Gastroesophageal sphincter (tissue), 3 donors: ENCODE results near the gene ZRANB3.

Source experiments
- EP300 ChIP-seq: sonication (generic); formaldehyde crosslinking; IDR thresholded peaks from one replicate; pipeline ENCODE4 v1.6.1; 2017; ENCODE audit warnings: antibody characterized with exemption, mild to moderate bottlenecking
- POLR2A ChIP-seq, 2 donors: fragments of 450-650 bp; IDR thresholded peaks; one replicate each; pipeline ENCODE4 v1.6.1; 2017; ENCODE audit warnings: antibody characterized with exemption in 2 of 2, mild to moderate bottlenecking in 2 of 2, moderate library complexity in 1 of 2
- TF ChIP-seq, protein P1 (sequence below), 4 experiments: fragments of 200-600 bp in 2 of 4; fragments of 450-650 bp in 2 of 4; sonication (generic) in 1 of 4; IDR thresholded peaks; one replicate each; pipeline ENCODE4 v1.5.1; 2017 to 2019; ENCODE audit warnings: antibody characterized with exemption in 4 of 4, mild to moderate bottlenecking in 2 of 4, moderate library complexity in 2 of 4

DNA sequence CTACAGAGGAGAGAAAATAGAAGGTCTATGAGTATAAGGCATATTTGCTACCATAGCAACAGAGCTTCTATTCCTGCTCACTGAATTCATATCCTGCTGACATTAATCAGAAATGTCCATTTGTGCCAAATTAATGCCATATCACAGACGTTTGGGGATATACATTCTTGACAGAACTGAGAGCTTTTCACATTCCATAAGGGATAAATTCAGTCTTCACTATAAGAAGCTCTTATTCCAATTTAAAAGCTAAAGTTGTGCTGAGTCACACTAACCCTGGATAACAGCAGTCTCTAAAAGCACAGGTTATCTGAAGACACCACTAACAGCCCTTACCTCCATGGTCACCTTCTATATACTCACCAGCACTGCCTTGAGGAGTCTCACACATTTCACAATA is 300.9 kb downstream of the ZRANB3 start:
- TF ChIP-seq, protein P1, sequence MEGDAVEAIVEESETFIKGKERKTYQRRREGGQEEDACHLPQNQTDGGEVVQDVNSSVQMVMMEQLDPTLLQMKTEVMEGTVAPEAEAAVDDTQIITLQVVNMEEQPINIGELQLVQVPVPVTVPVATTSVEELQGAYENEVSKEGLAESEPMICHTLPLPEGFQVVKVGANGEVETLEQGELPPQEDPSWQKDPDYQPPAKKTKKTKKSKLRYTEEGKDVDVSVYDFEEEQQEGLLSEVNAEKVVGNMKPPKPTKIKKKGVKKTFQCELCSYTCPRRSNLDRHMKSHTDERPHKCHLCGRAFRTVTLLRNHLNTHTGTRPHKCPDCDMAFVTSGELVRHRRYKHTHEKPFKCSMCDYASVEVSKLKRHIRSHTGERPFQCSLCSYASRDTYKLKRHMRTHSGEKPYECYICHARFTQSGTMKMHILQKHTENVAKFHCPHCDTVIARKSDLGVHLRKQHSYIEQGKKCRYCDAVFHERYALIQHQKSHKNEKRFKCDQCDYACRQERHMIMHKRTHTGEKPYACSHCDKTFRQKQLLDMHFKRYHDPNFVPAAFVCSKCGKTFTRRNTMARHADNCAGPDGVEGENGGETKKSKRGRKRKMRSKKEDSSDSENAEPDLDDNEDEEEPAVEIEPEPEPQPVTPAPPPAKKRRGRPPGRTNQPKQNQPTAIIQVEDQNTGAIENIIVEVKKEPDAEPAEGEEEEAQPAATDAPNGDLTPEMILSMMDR (IDR thresholded peaks at IDR 0.05) = no peak
- TF ChIP-seq POLR2A (IDR thresholded peaks at IDR 0.05) = no peak
- no peak for TF ChIP-seq EP300
